Fibroblast of gingiva (primary cell): Measurements from ENCODE around the gene PLAU.
A peak's percentile ranks its signal among the peaks of the same experiment; 100 is the strongest.
"Not testable (repeated sequence)": the region's sequence is repeated elsewhere in the genome, so short reads cannot be mapped to it uniquely, and the experiment has no call there.

ENCODE experiments used
- DNase-seq: peaks from one replicate; pipeline ENCODE4 v3.0.0-alpha.2; 2011; ENCODE audit warnings: low read depth

The PLAU gene

GRCh38 chr10:73922007-73922863 lies 11.3 kb downstream of the PLAU start:
- DNase-seq: no peak

GRCh38 chr10:73922864-73923133 lies 11.9 kb downstream of the PLAU start:
- no peak for DNase-seq

GRCh38 chr10:73923935-73924598 lies 13.1 kb downstream of the PLAU start:
- no peak for DNase-seq

- no peak for DNase-seq
Observed at GRCh38 chr10:73924935-73925334, 14.0 kb downstream of the PLAU start.

GRCh38 chr10:73925539-73925938 lies 14.6 kb downstream of the PLAU start:
- DNase-seq: no peak

- DNase-seq: no peak
Observed at GRCh38 chr10:73926152-73926764, 15.3 kb downstream of the PLAU start.

GRCh38 chr10:73930630-73931327 lies 19.8 kb downstream of the PLAU start:
- not testable (repeated sequence) for DNase-seq

- no peak for DNase-seq
Observed at GRCh38 chr10:73931767-73932619, 21.1 kb downstream of the PLAU start.

GRCh38 chr10:73932620-73933112 lies 21.7 kb downstream of the PLAU start:
- no peak for DNase-seq

- no peak for DNase-seq
Observed at GRCh38 chr10:73934074-73934473, 23.1 kb downstream of the PLAU start.

GRCh38 chr10:73935895-73936294 lies 25.0 kb downstream of the PLAU start:
- DNase-seq: no peak

GRCh38 chr10:73937333-73938043 lies 26.6 kb downstream of the PLAU start:
- peak; percentile 20 for DNase-seq

- peak; percentile 63 for DNase-seq
Observed at GRCh38 chr10:73940634-73941221, 29.8 kb downstream of the PLAU start.

- no peak for DNase-seq
Observed at GRCh38 chr10:73941300-73941699, 30.4 kb downstream of the PLAU start.

GRCh38 chr10:73944356-73945100 lies 33.6 kb downstream of the PLAU start:
- no peak for DNase-seq

GRCh38 chr10:73946253-73947145 lies 35.6 kb downstream of the PLAU start:
- DNase-seq: no peak

GRCh38 chr10:73948947-73949633 lies 38.2 kb downstream of the PLAU start:
- no peak for DNase-seq
